H9 (cell line): ENCODE measurements around the gene E2F7. TPM values are rescaled to one million over a fixed set of nuclear protein-coding genes. Genes with fewer than 3 reads are reported as not detected.

Experiments
- DNase-seq: peaks from one replicate; pipeline ENCODE4 v3.0.0-alpha.2; 2017
- H2AFZ ChIP-seq: one replicate; pipeline ENCODE4 v1.6.1; 2013; ENCODE audit warnings: mild to moderate bottlenecking, low read length, control low read depth, moderate library complexity
- H2AK5ac ChIP-seq: 2 replicates; pipeline ENCODE4 v1.6.1; 2013; ENCODE audit warnings: low read length, control low read depth, mixed read lengths; ENCODE audit not compliant: insufficient read length
- H2BK120ac ChIP-seq: one replicate; pipeline ENCODE4 v1.6.1; 2013; ENCODE audit warnings: low read depth, mild to moderate bottlenecking, low read length, control low read depth, inconsistent platforms; ENCODE audit not compliant: poor library complexity, severe bottlenecking
- H2BK12ac ChIP-seq: 2 replicates; pipeline ENCODE4 v1.6.1; 2013; ENCODE audit warnings: low read length, control low read depth, mixed read lengths, low read depth; ENCODE audit not compliant: insufficient read length
- H2BK15ac ChIP-seq: 2 replicates; pipeline ENCODE4 v1.6.1; 2013; ENCODE audit warnings: low read depth, low read length, control low read depth
- H2BK20ac ChIP-seq: one replicate; pipeline ENCODE4 v1.6.1; 2013; ENCODE audit warnings: low read depth, mild to moderate bottlenecking, low read length, control low read depth, inconsistent platforms; ENCODE audit not compliant: poor library complexity, severe bottlenecking
- H2BK5ac ChIP-seq: 2 replicates; pipeline ENCODE4 v1.6.1; 2013; ENCODE audit warnings: low read length, control low read depth, mixed read lengths; ENCODE audit not compliant: insufficient read length
- H3K14ac ChIP-seq: 2 replicates; pipeline ENCODE4 v1.6.1; 2013; ENCODE audit warnings: low read length, control low read depth; ENCODE audit not compliant: insufficient read depth
- H3K18ac ChIP-seq: 2 replicates; pipeline ENCODE4 v1.6.1; 2013; ENCODE audit warnings: low read depth, mild to moderate bottlenecking, mixed read lengths, low read length, control low read depth; ENCODE audit not compliant: insufficient read length
- H3K23ac ChIP-seq: 2 replicates; pipeline ENCODE4 v1.6.1; 2013; ENCODE audit warnings: low read length, control low read depth, mixed read lengths, low read depth; ENCODE audit not compliant: insufficient read length
- H3K23me2 ChIP-seq: 2 replicates; pipeline ENCODE4 v1.6.1; 2013; ENCODE audit warnings: low read depth, mild to moderate bottlenecking, mixed read lengths, low read length, control low read depth; ENCODE audit not compliant: insufficient read length, poor library complexity, severe bottlenecking
- H3K27ac ChIP-seq: 2 replicates; pipeline ENCODE4 v1.5.1; 2013; ENCODE audit warnings: low read length, control low read depth, mixed read lengths, low read depth; ENCODE audit not compliant: insufficient read length
- H3K27me3 ChIP-seq: 2 replicates; pipeline ENCODE4 v1.6.1; 2013; ENCODE audit warnings: low read length, control low read depth, inconsistent platforms; ENCODE audit not compliant: insufficient read depth
- H3K4ac ChIP-seq: 2 replicates; pipeline ENCODE4 v1.6.1; 2013; ENCODE audit warnings: low read depth, mild to moderate bottlenecking, control low read depth, inconsistent platforms, low read length, moderate library complexity
- H3K4me1 ChIP-seq: 2 replicates; pipeline ENCODE4 v1.6.1; 2013; ENCODE audit warnings: low read length, control low read depth, inconsistent platforms; ENCODE audit not compliant: insufficient read depth
- H3K4me2 ChIP-seq: 2 replicates; pipeline ENCODE4 v1.6.1; 2013; ENCODE audit warnings: low read length, control low read depth, mixed read lengths; ENCODE audit not compliant: insufficient read length, insufficient read depth
- H3K56ac ChIP-seq: 2 replicates; pipeline ENCODE4 v1.6.1; 2013; ENCODE audit warnings: low read depth, mild to moderate bottlenecking, mixed read lengths, low read length, control low read depth; ENCODE audit not compliant: insufficient read length
- H3K79me1 ChIP-seq: 2 replicates; pipeline ENCODE4 v1.6.1; 2013; ENCODE audit warnings: low read depth, mild to moderate bottlenecking, moderate library complexity, low read length, control low read depth, inconsistent platforms; ENCODE audit not compliant: insufficient read depth, poor library complexity, severe bottlenecking
- H3K79me2 ChIP-seq: 2 replicates; pipeline ENCODE4 v1.6.1; 2013; ENCODE audit warnings: low read length, control low read depth, inconsistent platforms; ENCODE audit not compliant: insufficient read depth
- H3K9ac ChIP-seq: 2 replicates; pipeline ENCODE4 v1.6.1; 2013; ENCODE audit warnings: low read length, control low read depth, mixed read lengths; ENCODE audit not compliant: insufficient read length; ENCODE audit errors: extremely low read depth
- H3K9me3 ChIP-seq: one replicate; pipeline ENCODE4 v1.6.1; 2013; ENCODE audit warnings: low read depth, low read length, inconsistent platforms; ENCODE audit not compliant: control insufficient read depth
- H3T11ph ChIP-seq: one replicate; pipeline ENCODE4 v1.6.1; 2013; ENCODE audit warnings: mild to moderate bottlenecking, low read length, control low read depth, inconsistent platforms
- H4K20me1 ChIP-seq: one replicate; pipeline ENCODE4 v1.6.1; 2013; ENCODE audit not compliant: control insufficient read depth, insufficient read length, insufficient read depth
- H4K5ac ChIP-seq: 2 replicates; pipeline ENCODE4 v1.6.1; 2013; ENCODE audit warnings: low read depth, mild to moderate bottlenecking, mixed read lengths, low read length, control low read depth; ENCODE audit not compliant: insufficient read length
- H4K8ac ChIP-seq: replicated peaks from 2 replicates; pipeline ENCODE4 v1.6.1; 2013; ENCODE audit warnings: low read length, control low read depth, mixed read lengths, low read depth; ENCODE audit not compliant: insufficient read length
- H4K91ac ChIP-seq: 2 replicates; pipeline ENCODE4 v1.6.1; 2013; ENCODE audit warnings: low read depth, mild to moderate bottlenecking, moderate library complexity, mixed read lengths, low read length, control low read depth; ENCODE audit not compliant: insufficient read length
- H3K27ac Mint-ChIP-seq, 3 experiments: 2 replicates in 2 of 3; 3 replicates in 1 of 3; pipeline ENCODE4 v1.8.0; 2020 to 2021; ENCODE audit warnings: mixed read lengths in 3 of 3, mild to moderate bottlenecking in 1 of 3, moderate library complexity in 1 of 3
- H3K27me3 Mint-ChIP-seq: 2 replicates; pipeline ENCODE4 v1.8.0; 2021; ENCODE audit warnings: low read depth, mild to moderate bottlenecking, moderate library complexity, mixed read lengths
- H3K36me3 Mint-ChIP-seq, 3 experiments: 2 replicates in 2 of 3; 3 replicates in 1 of 3; pipeline ENCODE4 v1.8.0; 2020 to 2021; ENCODE audit warnings: low read depth in 3 of 3, mixed read lengths in 3 of 3; ENCODE audit not compliant: insufficient read depth in 1 of 3
- H3K4me1 Mint-ChIP-seq, 2 experiments: 2 replicates each; pipeline ENCODE4 v1.8.0; 2020; ENCODE audit warnings: mixed read lengths in 2 of 2
- H3K4me3 Mint-ChIP-seq, 2 experiments: 2 replicates in 1 of 2; 3 replicates in 1 of 2; pipeline ENCODE4 v1.8.0; 2020 to 2021; ENCODE audit warnings: mild to moderate bottlenecking in 2 of 2, mixed read lengths in 2 of 2, moderate library complexity in 1 of 2
- H3K9me3 Mint-ChIP-seq, 2 experiments: 2 replicates in 1 of 2; 3 replicates in 1 of 2; pipeline ENCODE4 v1.8.0; 2020; ENCODE audit warnings: mild to moderate bottlenecking in 2 of 2, mixed read lengths in 2 of 2, moderate library complexity in 1 of 2
- WGBS: extraction: QIAGEN DNeasy Blood & Tissue Kit; methylation state at CpG from one replicate; pipeline ENCODE4 v1.1.7; 2013; ENCODE audit warnings: missing lambda C conversion rate, low lambda C conversion rate, mixed read lengths; ENCODE audit not compliant: insufficient read length; ENCODE audit errors: extremely low coverage; 5-methylcytosine and 5-hydroxymethylcytosine counted together
- total RNA-seq: library from RNA; stranded (reverse); gene quantifications from 2 replicates; pipeline ENCODE4 v1.2.1, GENCODE V29; 2021
- TF ChIP-seq, protein P1 (sequence below): fragments of 200-600 bp; sonication (generic); conservative IDR thresholded peaks from 3 replicates; pipeline ENCODE4 v1.8.0; 2021; ENCODE audit warnings: antibody characterized with exemption, mild to moderate bottlenecking

Gene E2F7
- total RNA-seq, 1 experiment from 2014 or later: 24.5 TPM

DNA sequence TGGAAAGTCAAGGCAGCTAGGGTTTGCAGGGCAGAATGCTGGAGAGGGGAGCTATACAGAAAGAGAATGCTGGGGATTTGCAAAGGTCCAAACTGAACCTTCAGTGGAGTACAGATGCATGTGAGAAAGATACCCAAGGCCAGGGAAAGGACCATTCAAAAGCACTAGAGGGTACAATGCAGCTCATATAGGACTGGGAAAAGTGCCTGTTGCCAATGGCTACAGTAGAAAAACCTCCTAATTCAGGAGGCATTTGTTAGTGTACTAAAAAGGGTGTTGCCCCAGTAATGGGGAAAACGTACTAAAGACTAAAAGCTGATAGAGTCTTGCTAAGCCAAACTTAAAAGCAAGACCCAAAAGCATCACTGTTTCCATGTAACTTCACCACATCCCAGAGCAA is 30.1 kb downstream of the E2F7 start:
- no peak overlapping the region for H3K27ac ChIP-seq
- Mint-ChIP-seq H3K9me3 (peaks cover 4 to 5% of the 10 kb centered on the region in 2 experiments; a peak in 3 of 5 replicates), H3K27me3 (no peaks in the 10 kb centered on the region), H3K36me3 (peaks cover 46 to 88% (median 73%) of the 10 kb centered on the region in 3 experiments), H3K27ac (peak overlapping the region in 1 of 3 experiments; percentile 35; a peak in 2 of 7 replicates), H3K4me1 (no peaks in the 10 kb centered on the region), H3K4me3 (no peak overlapping the region)
- no peak overlapping the region for H3T11ph ChIP-seq
- H2AK5ac ChIP-seq: no peak overlapping the region
- H3K56ac ChIP-seq: no peak overlapping the region
- no peak overlapping the region for H2BK5ac ChIP-seq
- TF ChIP-seq, protein P1, sequence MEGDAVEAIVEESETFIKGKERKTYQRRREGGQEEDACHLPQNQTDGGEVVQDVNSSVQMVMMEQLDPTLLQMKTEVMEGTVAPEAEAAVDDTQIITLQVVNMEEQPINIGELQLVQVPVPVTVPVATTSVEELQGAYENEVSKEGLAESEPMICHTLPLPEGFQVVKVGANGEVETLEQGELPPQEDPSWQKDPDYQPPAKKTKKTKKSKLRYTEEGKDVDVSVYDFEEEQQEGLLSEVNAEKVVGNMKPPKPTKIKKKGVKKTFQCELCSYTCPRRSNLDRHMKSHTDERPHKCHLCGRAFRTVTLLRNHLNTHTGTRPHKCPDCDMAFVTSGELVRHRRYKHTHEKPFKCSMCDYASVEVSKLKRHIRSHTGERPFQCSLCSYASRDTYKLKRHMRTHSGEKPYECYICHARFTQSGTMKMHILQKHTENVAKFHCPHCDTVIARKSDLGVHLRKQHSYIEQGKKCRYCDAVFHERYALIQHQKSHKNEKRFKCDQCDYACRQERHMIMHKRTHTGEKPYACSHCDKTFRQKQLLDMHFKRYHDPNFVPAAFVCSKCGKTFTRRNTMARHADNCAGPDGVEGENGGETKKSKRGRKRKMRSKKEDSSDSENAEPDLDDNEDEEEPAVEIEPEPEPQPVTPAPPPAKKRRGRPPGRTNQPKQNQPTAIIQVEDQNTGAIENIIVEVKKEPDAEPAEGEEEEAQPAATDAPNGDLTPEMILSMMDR: no peak
- no peak overlapping the region for H4K5ac ChIP-seq
- no peak for DNase-seq
- no peaks in the 10 kb centered on the region for H3K9me3 ChIP-seq
- H3K23ac ChIP-seq: no peak overlapping the region
- no peaks in the 10 kb centered on the region for H3K79me2 ChIP-seq
- H3K4me1 ChIP-seq: no peaks in the 10 kb centered on the region
- H3K18ac ChIP-seq: no peak overlapping the region
- no peak overlapping the region for H2BK12ac ChIP-seq
- H3K4ac ChIP-seq: no peak overlapping the region
- H4K20me1 ChIP-seq: no peaks in the 10 kb centered on the region
- H3K4me2 ChIP-seq: no peak overlapping the region
- H2BK20ac ChIP-seq: no peak overlapping the region
- no peak overlapping the region for H2AFZ ChIP-seq
- no peak overlapping the region for H4K8ac ChIP-seq
- no peaks in the 10 kb centered on the region for H3K79me1 ChIP-seq
- H3K14ac ChIP-seq: no peak overlapping the region
- H3K23me2 ChIP-seq: no peaks in the 10 kb centered on the region
- no peak overlapping the region for H2BK15ac ChIP-seq
- H3K9ac ChIP-seq: no peak overlapping the region
- H4K91ac ChIP-seq: no peak overlapping the region
- no peak overlapping the region for H2BK120ac ChIP-seq
- H3K27me3 ChIP-seq: no peaks in the 10 kb centered on the region
- WGBS: no CpG with 5 or more reads among the region's 1 CpG
